GM11168 (cell line): Measurements from ENCODE around the gene TINCR.

ENCODE experiments used
- in situ Hi-C: fragments of 300-500 bp; cut with MboI; formaldehyde crosslinking; loops from one replicate; pipeline ENCODE4 v1.12.0; 2022; ENCODE audit warnings: low sequenced_read_pairs; ENCODE audit not compliant: unreplicated experiment

Gene TINCR

DNA sequence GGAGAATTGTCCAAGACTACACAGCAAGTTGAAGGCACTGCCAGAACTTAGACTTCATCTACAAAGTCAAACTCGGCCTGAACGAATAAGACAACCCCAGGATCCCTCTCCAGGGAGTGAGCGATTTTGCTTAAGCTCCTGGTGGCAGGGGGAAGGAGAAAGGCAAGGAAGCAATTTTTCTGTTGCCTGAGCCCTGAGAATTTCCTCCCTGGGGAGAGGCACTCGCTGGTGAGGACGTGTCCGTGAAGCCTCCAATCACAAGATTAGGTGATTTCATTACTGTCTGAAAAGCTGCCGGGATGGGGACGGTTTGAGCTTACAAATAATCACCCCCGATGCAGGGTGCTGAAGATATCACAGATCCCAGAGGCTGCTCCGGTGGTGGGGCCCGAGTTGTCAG lies 45.6 kb downstream of the TINCR start:
- in situ Hi-C loops, result no loop called here

DNA sequence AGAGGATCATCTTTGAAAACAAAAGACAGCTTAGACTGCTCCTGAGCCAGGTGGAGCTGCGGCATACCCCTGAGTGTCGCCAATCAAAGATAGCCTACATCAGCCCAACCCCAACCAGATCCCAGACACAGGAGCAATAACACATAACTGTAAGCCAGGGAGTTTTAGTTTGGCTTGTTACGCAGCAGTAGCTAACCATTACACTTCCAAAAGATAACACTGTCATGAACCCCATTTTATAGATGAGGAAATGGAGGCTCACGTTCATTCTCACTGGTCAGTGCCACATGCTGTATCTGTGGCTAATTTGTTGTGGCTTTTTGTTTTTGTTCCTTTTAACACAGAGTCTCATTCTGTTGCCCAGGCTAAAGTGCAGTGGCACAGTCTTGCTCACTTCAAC lies 47.3 kb downstream of the TINCR start:
- in situ Hi-C loops, result no loop called here

DNA sequence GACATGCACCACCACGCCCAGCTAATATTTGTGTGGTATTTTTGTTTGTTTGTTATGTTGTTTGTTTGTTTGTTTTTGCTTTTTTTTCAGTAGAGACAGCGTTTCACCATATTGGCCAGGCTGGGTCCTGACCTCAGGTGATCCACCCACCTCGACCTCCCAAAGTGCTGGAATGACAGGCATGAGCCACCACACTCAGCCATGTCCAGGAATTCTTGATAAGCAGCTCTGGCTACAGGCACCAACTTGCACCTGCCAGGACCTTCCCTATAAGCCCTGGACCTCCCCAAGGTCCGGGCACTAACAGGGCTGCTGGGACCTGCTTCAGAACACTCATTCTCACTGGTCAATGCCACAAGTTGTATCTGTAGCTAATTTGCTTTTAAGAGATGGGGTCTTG lies 48.7 kb downstream of the TINCR start:
- in situ Hi-C loops, result no loop called here

- in situ Hi-C loops, result no loop called here
Observed at GRCh38 chr19:5515737-5516136, 52.0 kb downstream of the TINCR start.

DNA sequence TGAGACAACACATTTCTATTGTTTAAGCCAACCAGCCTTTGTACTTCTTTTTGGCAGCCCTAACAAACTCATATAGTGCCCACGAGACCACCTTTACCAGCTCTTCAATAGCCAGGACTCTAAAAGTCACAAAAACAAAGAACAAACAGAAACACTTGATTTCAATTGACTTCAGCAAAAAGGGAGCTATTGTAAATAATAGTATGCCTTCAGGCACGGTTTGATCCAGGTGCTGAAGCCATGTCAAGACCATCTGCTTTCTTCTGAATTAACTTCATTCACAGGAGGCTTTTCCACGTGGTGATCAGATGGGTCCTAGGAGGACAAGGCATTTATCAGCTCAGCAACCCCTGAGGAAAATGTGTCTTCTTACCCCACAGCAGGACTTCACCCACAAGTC lies 53.8 kb downstream of the TINCR start:
- in situ Hi-C loops, result no loop called here

DNA sequence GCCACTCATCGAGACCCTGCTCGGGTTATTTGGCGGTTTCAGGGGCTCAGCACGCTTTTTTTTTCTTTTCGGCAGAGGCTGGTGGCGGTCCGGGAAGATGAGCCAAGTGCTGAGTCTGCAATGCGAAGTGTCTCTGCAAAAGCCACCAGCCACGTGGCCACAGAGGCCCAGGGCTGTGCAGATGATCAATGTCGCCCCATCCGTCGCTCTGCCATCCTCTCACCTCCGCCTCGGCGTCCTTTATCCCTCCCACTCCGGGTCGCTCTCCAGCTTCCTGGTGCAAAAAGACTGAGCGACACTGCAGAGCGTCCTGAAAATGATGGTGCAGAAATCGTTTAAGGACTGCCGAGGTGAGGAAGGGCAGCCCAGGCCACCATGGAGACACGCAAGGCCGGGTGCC lies 55.0 kb downstream of the TINCR start:
- in situ Hi-C loops, result no loop called here
